HK-2 (cell line): ENCODE measurements around the gene HNRNPUL2.

ENCODE experiments used
- DNase-seq: peaks from one replicate; pipeline ENCODE4 v3.0.0-alpha.2; 2018; ENCODE audit not compliant: unreplicated experiment

Gene HNRNPUL2

DNA sequence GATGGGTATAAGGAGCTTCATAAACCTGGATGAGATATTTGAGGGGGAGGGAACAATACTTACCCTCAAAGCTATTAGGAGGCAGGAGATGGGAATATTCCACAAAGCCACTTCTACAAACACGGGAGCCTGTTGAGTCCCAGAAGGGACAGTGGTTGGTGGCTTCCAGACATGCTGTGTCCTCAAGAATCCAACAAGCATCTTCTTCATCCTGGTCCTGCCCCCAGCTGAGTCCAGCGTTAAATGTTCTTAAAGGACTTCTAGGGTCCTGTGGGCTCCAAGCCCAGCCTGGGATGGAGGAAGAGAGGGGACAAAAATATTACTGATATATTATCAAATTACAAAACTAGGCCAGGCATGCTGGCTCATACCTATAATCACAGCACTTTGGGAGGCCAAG lies 59.8 kb downstream of the HNRNPUL2 start:
- DNase-seq, result no peak

DNA sequence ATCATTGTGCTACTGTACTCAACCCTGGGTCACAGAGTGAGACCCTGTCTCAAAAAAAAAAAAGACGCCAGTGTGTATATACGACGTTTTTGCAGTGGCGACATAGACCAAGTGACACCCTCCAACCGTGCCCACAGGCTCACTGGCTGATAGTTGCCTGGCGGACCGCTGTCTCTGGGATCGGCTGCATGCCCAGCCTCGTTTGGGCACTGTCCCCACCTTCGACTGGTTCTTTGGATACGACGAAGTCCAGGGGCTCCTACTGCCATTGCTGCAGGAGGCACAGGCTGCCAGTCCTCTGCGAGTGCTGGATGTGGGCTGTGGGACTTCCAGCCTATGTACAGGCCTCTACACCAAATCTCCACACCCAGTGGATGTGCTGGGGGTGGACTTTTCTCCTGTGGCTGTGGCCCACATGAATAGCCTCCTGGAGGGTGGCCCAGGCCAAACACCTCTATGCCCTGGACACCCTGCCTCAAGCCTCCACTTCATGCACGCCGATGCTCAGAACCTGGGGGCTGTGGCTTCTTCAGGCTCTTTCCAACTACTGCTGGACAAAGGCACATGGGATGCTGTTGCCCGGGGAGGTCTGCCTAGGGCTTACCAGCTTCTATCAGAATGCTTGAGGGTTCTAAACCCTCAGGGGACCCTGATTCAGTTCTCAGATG lies 60.9 kb downstream of the HNRNPUL2 start:
- no peak for DNase-seq

DNA sequence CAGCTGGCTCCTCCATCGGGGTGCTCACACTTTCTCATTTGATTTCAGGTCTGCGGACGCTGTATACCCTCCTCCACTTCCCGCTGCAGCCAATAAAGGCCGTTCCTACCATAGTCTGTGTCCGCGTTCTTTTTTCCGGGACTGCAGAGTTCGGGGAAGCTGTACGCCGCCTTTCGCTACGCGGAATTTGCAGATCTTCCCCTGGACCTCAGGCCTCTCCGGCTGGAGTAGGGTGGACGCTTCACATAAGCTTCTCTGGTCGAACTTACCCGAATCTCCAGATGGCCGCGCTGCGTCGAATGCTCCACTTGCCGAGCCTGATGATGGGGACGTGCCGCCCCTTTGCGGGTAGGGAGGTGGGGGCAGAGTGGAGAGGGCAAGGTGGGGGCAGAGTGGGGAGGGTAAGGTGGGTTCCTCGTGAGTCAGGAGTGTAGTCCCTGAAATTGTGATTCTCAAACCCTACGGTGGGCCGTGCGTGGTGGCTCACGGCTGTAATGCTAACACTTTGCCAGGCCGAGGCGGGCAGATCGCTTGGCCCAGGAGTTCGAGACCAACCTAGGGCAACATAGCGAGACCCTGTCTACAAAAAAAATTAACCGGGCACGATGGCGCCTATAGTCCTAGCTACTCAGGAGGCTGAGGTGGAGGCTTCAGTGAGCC lies 61.5 kb downstream of the HNRNPUL2 start:
- peak; percentile 57 for DNase-seq

DNA sequence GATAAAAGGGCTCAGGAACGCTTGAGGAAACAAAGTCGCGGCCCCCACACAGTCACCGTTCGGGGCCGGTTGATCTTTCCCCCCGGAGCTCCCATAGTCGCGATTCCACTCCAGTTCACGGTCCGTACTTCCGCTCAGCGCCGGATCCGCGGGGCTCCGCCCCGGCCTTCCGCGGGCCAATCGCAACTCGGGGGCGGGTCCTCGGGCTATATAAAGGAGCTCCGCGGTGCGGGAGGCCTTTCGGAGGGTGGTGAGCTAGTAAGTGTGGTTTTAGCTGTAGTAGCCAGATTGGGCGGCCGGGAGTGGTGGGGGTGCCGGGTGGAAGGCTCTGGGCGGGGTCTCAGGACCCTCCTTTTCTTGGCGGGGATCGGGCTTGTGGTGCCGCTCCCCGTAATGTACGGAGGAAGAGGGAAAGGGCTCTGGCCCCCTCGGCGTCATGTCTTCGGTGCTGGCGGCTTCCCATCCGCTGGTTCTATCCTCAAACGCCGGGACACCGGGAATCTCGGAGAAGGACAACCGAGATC lies 62.1 kb downstream of the HNRNPUL2 start, which contains the start of the genes C11orf98 and CSKMT:
Gene C11orf98, minus strand, starts transcription at position 136 of the 524 bp plus-strand sequence. Its CDS starts 41 bp downstream, at position 95.
Gene CSKMT, plus strand, starts transcription at position 238 of the 524 bp plus-strand sequence. CDS start 568 bp downstream, outside the sequence.
- DNase-seq, result peak; percentile 93

DNA sequence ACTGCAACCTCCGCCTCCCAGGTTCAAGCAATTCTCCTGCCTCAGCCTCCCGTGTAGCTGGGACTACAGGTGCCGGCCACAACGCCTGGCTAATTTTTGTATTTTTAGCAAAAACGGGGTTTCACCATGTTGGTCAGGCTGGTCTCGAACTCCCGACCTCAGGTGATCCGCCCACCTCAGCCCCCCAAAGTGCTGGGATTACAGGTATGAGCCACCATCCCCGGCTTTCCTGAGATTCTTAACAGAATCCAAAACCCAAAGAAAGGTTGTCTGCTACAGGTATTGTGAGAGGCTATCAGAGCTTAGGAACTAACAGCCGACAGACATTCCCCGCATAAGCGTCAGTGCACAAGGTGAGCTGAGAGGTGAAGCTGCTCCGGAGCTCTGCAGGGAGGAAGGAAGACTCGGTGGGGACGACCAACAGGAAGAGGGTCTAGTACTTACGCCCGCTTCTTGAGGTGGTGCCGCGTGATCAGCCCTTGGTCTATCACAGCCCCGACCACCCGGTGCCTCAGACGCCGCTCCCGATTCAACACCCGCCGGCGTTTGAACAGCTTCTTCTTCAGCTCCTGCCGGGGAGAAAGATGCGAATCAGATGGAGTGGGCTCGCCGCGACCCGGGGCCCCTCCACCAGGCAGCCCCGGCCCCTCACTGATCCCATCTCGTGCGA lies 62.7 kb downstream of the HNRNPUL2 start:
- peak; percentile 48 for DNase-seq
